ENCODE data around the gene FAM83G.
"Not testable (repeated sequence)": the region's sequence is repeated elsewhere in the genome, so short reads cannot be mapped to it uniquely, and the experiment has no call there.

The FAM83G gene

DNA sequence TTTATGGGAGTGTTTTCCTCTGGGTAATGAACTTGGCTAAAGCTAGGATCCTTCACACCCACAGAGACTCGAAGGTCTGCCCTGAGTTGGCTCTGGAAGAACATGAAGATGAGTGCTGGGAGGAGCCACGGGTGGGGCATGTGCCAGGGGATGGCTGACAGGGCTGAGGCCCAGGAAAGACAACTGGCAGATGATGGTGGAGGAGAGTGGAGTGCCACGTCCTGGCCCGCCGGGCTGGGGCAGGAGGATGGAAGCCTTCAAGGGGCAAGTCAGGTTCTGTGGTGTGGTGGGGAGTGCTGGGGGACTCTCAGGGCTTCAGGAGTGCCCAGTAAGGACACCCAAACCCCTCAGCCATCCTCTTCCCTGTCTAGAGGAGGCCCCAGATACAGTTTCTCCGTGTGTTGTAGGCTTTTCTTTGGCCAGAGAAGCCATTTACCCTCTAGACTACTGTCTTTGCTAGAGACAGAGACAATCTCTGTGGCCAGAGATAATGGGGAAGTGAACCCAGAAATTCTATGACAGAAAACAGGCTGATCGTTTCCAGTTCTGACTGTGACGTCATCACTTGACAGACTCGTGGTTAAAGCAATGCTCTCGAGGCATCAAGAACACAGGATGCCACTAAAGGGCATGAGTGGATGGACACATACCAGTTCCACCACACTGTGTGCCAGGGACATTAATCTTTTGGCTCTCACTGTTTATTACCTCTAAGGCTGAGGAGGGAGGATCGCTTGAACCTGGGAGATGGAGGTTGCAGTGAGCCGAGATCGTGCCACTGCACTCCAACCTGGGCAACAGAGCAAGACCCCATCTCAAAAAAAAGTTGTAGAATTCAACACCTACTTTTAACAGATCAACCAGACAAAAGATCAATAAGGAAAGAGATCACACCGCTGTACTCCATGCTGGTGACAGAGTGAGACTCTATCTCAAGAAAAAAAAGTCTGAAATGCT lies 71.2 kb downstream of the FAM83G start:
- no peak overlapping the region for H3K9ac ChIP-seq (ENCODE audit: low read length)
- no peak overlapping the region for H3K4me3 ChIP-seq (ENCODE audit: low read depth in 1 of 2, low read length in 2 of 2)
- peaks cover 7% of the 10 kb centered on the region for H3K4me1 ChIP-seq (ENCODE audit: insufficient read depth, low read length)
- no peaks in the 10 kb centered on the region for H3K9me3 ChIP-seq (ENCODE audit: low read length)
- no peak overlapping the region for H3K27ac ChIP-seq (ENCODE audit: low read depth, low read length)
- peaks cover 16% of the 10 kb centered on the region for H3K36me3 ChIP-seq (ENCODE audit: insufficient read depth, low read length)
- no peaks in the 10 kb centered on the region for H3K27me3 ChIP-seq (ENCODE audit: control insufficient read depth in 1 of 2, insufficient read depth in 2 of 2, low read length in 2 of 2)

DNA sequence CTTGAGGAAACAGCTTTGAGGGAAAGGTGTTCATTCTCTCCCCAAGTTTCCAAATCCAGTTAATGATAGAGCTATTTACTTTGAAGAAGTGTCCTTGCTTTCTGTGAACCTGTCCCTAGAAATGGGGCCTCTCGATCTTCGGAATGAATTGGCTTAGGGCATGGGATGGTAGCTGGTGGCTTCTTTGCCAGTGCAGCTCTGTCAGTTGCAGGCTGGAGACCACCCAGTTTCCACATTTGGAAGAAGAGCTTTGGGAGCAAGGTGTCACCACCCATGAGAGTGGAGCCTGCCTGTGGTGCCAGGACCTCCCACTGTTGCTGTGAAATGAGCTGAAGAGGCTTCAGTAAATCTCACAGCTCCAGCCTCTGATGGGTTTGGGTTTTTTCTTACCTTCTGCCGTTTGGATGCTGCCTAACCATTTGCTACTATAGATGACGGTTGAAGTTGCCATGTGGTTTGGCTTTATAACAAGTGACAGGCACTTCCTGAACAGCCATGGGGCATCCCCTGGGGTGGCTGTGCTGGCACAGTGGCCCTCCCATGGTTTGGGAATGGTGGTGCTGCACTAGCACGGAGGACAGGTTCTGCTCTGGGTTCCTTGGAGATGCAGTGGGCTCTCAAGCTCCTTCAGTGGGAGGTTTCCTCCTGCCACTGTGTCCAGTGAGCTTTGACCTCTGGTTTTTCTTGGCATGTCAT lies 72.1 kb downstream of the FAM83G start:
- Histone ChIP-seq H3K9me3 (ENCODE audit: low read length) (no peaks in the 10 kb centered on the region), H3K9ac (ENCODE audit: low read length) (no peak overlapping the region), H3K4me3 (ENCODE audit: low read depth in 1 of 2, low read length in 2 of 2) (no peak overlapping the region), H3K27ac (ENCODE audit: low read depth, low read length) (no peak overlapping the region), H3K27me3 (ENCODE audit: control insufficient read depth in 1 of 2, insufficient read depth in 2 of 2, low read length in 2 of 2) (no peaks in the 10 kb centered on the region), H3K36me3 (ENCODE audit: insufficient read depth, low read length) (peaks cover 16% of the 10 kb centered on the region), H3K4me1 (ENCODE audit: insufficient read depth, low read length) (peaks cover 7% of the 10 kb centered on the region)

GRCh38 chr17:18928628-18929125 lies 75.9 kb downstream of the FAM83G start:
- Histone ChIP-seq H3K9me3 (ENCODE audit: low read length) (no peaks in the 10 kb centered on the region), H3K27ac (ENCODE audit: low read depth, low read length) (no peak overlapping the region), H3K36me3 (ENCODE audit: insufficient read depth, low read length) (peaks cover 16% of the 10 kb centered on the region), H3K4me3 (ENCODE audit: low read depth in 1 of 2, low read length in 2 of 2) (no peak overlapping the region), H3K9ac (ENCODE audit: low read length) (no peak overlapping the region), H3K27me3 (ENCODE audit: control insufficient read depth in 1 of 2, insufficient read depth in 2 of 2, low read length in 2 of 2) (no peaks in the 10 kb centered on the region), H3K4me1 (ENCODE audit: insufficient read depth, low read length) (peaks cover 7% of the 10 kb centered on the region)

DNA sequence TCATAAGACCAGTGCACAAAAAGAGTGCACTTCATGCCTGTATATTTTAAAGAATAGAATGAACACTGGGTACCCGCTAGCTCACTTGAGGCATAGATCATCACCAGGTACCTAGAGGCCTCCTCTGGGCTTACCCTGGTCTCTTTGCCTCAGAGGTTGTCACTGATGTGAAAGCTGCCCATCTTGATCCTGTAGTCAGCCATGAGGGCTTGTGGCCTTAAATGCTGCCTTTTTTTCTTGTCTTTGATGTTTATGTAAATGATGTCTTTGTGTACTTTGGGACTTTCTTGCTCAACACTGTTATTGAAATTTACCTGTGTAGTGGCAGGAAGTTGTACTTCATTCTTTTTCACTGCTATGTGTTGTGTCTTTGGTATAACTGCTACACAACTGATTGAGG lies 79.4 kb downstream of the FAM83G start:
- Histone ChIP-seq H3K9ac (ENCODE audit: low read length) (no peak overlapping the region), H3K36me3 (ENCODE audit: insufficient read depth, low read length) (peaks cover 8% of the 10 kb centered on the region), H3K4me1 (ENCODE audit: insufficient read depth, low read length) (peaks cover 17% of the 10 kb centered on the region), H3K27me3 (ENCODE audit: control insufficient read depth in 1 of 2, insufficient read depth in 2 of 2, low read length in 2 of 2) (no peaks in the 10 kb centered on the region), H3K9me3 (ENCODE audit: low read length) (no peaks in the 10 kb centered on the region), H3K4me3 (ENCODE audit: low read depth in 1 of 2, low read length in 2 of 2) (no peak overlapping the region), H3K27ac (ENCODE audit: low read depth, low read length) (no peak overlapping the region)

DNA sequence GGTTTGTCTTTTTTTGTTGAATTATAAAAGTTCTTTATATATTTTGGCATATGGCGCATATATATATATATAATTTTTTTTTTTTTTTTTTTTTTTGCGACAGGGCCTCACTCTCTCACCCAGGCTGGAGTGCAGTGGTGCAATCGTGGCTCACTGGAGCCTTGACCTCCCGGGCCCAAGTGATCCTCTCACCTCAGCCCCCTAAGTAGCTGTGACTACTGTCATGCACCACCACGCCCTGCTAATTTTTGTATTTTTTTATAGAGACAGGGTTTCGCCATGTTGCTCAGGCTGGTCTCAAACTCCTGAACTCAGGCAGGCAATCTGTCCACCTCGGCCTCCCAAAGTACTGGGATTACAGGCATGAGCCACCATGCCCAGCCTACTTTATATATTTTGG lies 82.0 kb downstream of the FAM83G start:
- H3K9me3 ChIP-seq (ENCODE audit: low read length); H3K27me3 ChIP-seq (ENCODE audit: control insufficient read depth in 1 of 2, insufficient read depth in 2 of 2, low read length in 2 of 2); H3K9ac ChIP-seq (ENCODE audit: low read length); H3K4me3 ChIP-seq (ENCODE audit: low read depth in 1 of 2, low read length in 2 of 2); H3K36me3 ChIP-seq (ENCODE audit: insufficient read depth, low read length); H3K27ac ChIP-seq (ENCODE audit: low read depth, low read length): not testable (repeated sequence)
- H3K4me1 ChIP-seq (ENCODE audit: insufficient read depth, low read length) = peaks cover 26% of the 10 kb centered on the region

GRCh38 chr17:18921912-18922451 lies 82.6 kb downstream of the FAM83G start:
- no peak overlapping the region for H3K4me3 ChIP-seq (ENCODE audit: low read depth in 1 of 2, low read length in 2 of 2)
- H3K27ac ChIP-seq (ENCODE audit: low read depth, low read length) = peak overlapping the region; percentile 40
- no peaks in the 10 kb centered on the region for H3K27me3 ChIP-seq (ENCODE audit: control insufficient read depth in 1 of 2, insufficient read depth in 2 of 2, low read length in 2 of 2)
- no peaks in the 10 kb centered on the region for H3K9me3 ChIP-seq (ENCODE audit: low read length)
- H3K9ac ChIP-seq (ENCODE audit: low read length) = no peak overlapping the region
- H3K36me3 ChIP-seq (ENCODE audit: insufficient read depth, low read length) = peaks cover under 1% of the 10 kb centered on the region
- H3K4me1 ChIP-seq (ENCODE audit: insufficient read depth, low read length) = peaks cover 26% of the 10 kb centered on the region

DNA sequence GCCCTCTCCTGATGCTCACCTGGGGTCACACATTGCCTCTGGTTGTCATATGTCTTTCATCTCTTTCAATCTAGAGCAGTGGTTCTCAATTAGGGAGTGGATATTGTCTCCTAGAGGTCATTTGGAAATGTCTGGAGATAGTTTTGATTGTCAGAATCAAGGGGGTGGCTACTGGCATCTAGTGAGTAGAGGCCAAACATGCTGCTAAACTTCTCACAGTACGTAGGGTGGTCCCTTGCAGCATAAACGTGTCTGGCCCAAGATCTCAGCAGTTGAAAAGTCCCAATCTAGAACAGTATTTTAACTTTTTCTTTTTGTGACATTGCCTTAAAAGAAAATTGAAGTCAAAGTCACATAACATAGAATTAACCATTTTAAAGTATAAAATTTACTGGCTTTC lies 83.1 kb downstream of the FAM83G start:
- Histone ChIP-seq H3K36me3 (ENCODE audit: insufficient read depth, low read length) (peaks cover 5% of the 10 kb centered on the region), H3K9ac (ENCODE audit: low read length) (no peak overlapping the region), H3K9me3 (ENCODE audit: low read length) (no peaks in the 10 kb centered on the region), H3K27ac (ENCODE audit: low read depth, low read length) (no peak overlapping the region), H3K27me3 (ENCODE audit: control insufficient read depth in 1 of 2, insufficient read depth in 2 of 2, low read length in 2 of 2) (no peaks in the 10 kb centered on the region), H3K4me1 (ENCODE audit: insufficient read depth, low read length) (peaks cover 26% of the 10 kb centered on the region), H3K4me3 (ENCODE audit: low read depth in 1 of 2, low read length in 2 of 2) (no peak overlapping the region)

GRCh38 chr17:18920911-18921441 lies 83.6 kb downstream of the FAM83G start:
- no peak overlapping the region for H3K27ac ChIP-seq (ENCODE audit: low read depth, low read length)
- H3K36me3 ChIP-seq (ENCODE audit: insufficient read depth, low read length) = peaks cover 5% of the 10 kb centered on the region
- no peak overlapping the region for H3K9ac ChIP-seq (ENCODE audit: low read length)

GRCh38 chr17:18919963-18920362 lies 84.6 kb downstream of the FAM83G start:
- Histone ChIP-seq H3K27me3 (ENCODE audit: control insufficient read depth in 1 of 2, insufficient read depth in 2 of 2, low read length in 2 of 2) (no peaks in the 10 kb centered on the region), H3K9ac (ENCODE audit: low read length) (no peak overlapping the region), H3K36me3 (ENCODE audit: insufficient read depth, low read length) (peaks cover 9% of the 10 kb centered on the region), H3K4me1 (ENCODE audit: insufficient read depth, low read length) (peaks cover 26% of the 10 kb centered on the region), H3K4me3 (ENCODE audit: low read depth in 1 of 2, low read length in 2 of 2) (no peak overlapping the region), H3K9me3 (ENCODE audit: low read length) (no peaks in the 10 kb centered on the region), H3K27ac (ENCODE audit: low read depth, low read length) (peak overlapping the region; percentile 58)

More at GRCh38 chr17:18920911-18921441, 83.6 kb downstream of the FAM83G start:
- no peak overlapping the region for H3K4me3 ChIP-seq (ENCODE audit: low read depth in 1 of 2, low read length in 2 of 2)
- no peaks in the 10 kb centered on the region for H3K27me3 ChIP-seq (ENCODE audit: control insufficient read depth in 1 of 2, insufficient read depth in 2 of 2, low read length in 2 of 2)
- H3K4me1 ChIP-seq (ENCODE audit: insufficient read depth, low read length) = peaks cover 26% of the 10 kb centered on the region
- H3K9me3 ChIP-seq (ENCODE audit: low read length) = no peaks in the 10 kb centered on the region

All from muscle layer of colon (tissue), 2 donors.